Frontal cortex (tissue), 4 donors: ENCODE measurements around the gene SRP68. TPM values are rescaled to one million over a fixed set of nuclear protein-coding genes. Genes with fewer than 3 reads are reported as not detected.
A peak's percentile ranks its signal among the peaks of the same experiment; 100 is the strongest.

Source experiments
- DNase-seq, 2 donors: peaks; one replicate each; pipeline ENCODE4 v3.0.0; 2012; ENCODE audit warnings: low spot score in 2 of 2
- FAIRE-seq: peaks from 2 replicates; lab custom pipeline; 2012; peaks lifted over from hg19 to GRCh38; lab: Jason Lieb, UNC
- total RNA-seq: library from RNA; depleted of rRNA; stranded (reverse); fragments of >200 nt; gene quantifications from one replicate; pipeline ENCODE4 v1.2.3, GENCODE V29; 2014
- donor health status: control.
- donor health status: control.
- donor health status: control.

SRP68 gene
- total RNA-seq, 1 donor from 2014 or later = 16.7 TPM

- FAIRE-seq (no peak), DNase-seq (no peak)
These were observed 49.1 kb downstream of the SRP68 start for GRCh38 chr17:76022973-76023899.

- FAIRE-seq = no peak
- DNase-seq = no peak
These were observed 50.0 kb downstream of the SRP68 start for GRCh38 chr17:76022285-76022684.

GRCh38 chr17:76019833-76020467 is 52.4 kb downstream of the SRP68 start:
- no peak for FAIRE-seq
- DNase-seq = no peak

- FAIRE-seq = no peak
- no peak for DNase-seq
These were observed 53.5 kb downstream of the SRP68 start for GRCh38 chr17:76018801-76019200.

GRCh38 chr17:76018340-76018680 is 54.0 kb downstream of the SRP68 start:
- DNase-seq = no peak
- FAIRE-seq = no peak

- no peak for FAIRE-seq
These were observed 54.6 kb downstream of the SRP68 start for GRCh38 chr17:76017481-76018339.

GRCh38 chr17:76014925-76015261 is 57.4 kb downstream of the SRP68 start:
- FAIRE-seq (no peak), DNase-seq (no peak)

More at GRCh38 chr17:76017481-76018339, 54.6 kb downstream of the SRP68 start:
- DNase-seq = no peak

GRCh38 chr17:76014100-76014924 is 58.0 kb downstream of the SRP68 start:
- DNase-seq (peak; percentile 75 to 89), FAIRE-seq (no peak)

GRCh38 chr17:76013377-76013932 is 58.9 kb downstream of the SRP68 start:
- DNase-seq (no peak), FAIRE-seq (no peak)

GRCh38 chr17:76011951-76012350 is 60.4 kb downstream of the SRP68 start:
- no peak for FAIRE-seq
- peak in 1 of 2 donors; percentile 14 for DNase-seq

GRCh38 chr17:76009969-76010661 is 62.2 kb downstream of the SRP68 start:
- FAIRE-seq (no peak), DNase-seq (no peak)

- FAIRE-seq (no peak), DNase-seq (no peak)
These were observed 62.9 kb downstream of the SRP68 start for GRCh38 chr17:76009447-76009846.

GRCh38 chr17:76008630-76009425 is 63.5 kb downstream of the SRP68 start:
- FAIRE-seq = no peak
- DNase-seq = no peak

GRCh38 chr17:76008208-76008607 is 64.1 kb downstream of the SRP68 start:
- DNase-seq (no peak), FAIRE-seq (no peak)

- no peak for DNase-seq
- no peak for FAIRE-seq
These were observed 64.5 kb downstream of the SRP68 start for GRCh38 chr17:76007850-76008165.

GRCh38 chr17:76007131-76007849 is 65.0 kb downstream of the SRP68 start:
- no peak for FAIRE-seq

More at GRCh38 chr17:76007131-76007849, 65.0 kb downstream of the SRP68 start:
- no peak for DNase-seq
